HG03175 (cell line): ENCODE measurements around the gene TUBAL3.
"Not testable (repeated sequence)": the region's sequence is repeated elsewhere in the genome, so short reads cannot be mapped to it uniquely, and the experiment has no call there.

ENCODE experiments used
- ATAC-seq: cut with Tn5 transposase; IDR thresholded peaks from one replicate; pipeline ENCODE4 v1.9.1; 2021; ENCODE audit warnings: mild to moderate bottlenecking, moderate library complexity; ENCODE audit not compliant: unreplicated experiment

The TUBAL3 gene

GRCh38 chr10:5424751-5425150 is 20.1 kb upstream of the TUBAL3 start:
- ATAC-seq = no peak

DNA sequence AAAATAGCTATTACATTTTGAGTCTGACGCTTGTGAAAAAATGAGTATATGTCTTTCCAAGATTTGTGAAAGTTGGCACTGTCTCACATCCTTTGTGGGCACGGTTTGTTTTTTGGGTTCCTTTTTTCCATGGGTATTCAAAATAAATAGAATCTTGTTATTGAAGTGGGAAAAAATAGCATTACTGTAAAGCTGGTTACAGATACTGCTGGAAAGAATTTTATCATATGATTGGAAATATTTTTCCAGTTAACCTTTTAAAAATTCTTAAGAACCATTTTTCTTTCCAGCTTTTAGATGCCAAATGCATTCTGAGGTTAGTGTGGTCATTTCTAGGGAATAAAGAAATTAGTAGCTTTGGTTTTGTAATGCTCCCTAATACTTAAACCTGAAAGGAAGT is 19.1 kb upstream of the TUBAL3 start:
- no peak for ATAC-seq

DNA sequence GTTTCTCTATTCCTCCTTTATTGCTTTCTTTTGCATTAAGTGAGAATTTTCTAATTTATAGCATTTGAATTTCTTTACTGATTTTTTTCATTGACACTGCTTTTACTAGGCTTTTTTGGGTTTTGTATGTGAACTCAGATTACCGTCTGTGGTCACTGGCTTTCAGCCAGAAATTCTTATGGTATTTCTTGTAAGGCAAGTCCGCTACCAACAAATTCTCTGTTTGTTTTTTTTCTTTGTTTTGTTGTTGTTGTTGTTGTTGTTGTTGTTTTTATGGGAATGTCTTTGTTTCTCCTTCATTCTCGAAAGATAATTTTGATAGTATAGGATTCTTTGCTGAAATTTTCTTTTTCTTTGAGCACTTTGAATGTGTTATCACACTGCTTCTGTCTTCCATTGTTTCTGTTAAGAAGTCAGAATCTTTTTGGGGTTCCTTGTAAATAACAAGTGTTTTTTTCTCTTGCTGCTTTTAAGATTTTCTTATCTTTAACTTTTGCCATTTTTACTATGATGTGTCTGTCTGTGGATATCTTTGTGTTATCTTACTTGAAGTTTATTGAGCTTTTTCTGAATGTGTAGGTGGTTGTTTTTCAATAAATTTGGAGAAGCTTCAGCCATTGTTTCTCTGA is 15.0 kb upstream of the TUBAL3 start:
- ATAC-seq = no peak

- ATAC-seq = no peak
Measured at GRCh38 chr10:5418584-5418983, 14.0 kb upstream of the TUBAL3 start.

DNA sequence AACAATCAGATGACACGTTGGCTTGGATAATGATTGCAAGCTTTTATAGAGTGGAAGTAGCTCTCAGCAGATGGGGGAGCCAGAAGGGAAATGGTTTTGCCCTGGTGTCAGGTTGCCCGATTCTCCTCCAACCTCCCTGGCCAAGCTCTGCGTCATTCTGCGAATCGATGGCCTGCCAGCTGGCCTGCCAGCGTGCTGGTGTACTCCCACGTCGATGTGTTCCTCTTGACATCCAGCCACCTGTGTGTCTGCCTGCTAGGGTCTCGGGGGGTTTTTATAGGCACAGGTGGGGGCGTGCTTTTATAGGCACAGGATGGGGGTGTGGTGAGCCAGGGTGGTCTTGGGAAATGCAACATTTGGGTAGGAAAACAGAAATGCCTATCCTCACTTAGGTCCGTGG is 12.4 kb upstream of the TUBAL3 start:
- ATAC-seq = no peak

DNA sequence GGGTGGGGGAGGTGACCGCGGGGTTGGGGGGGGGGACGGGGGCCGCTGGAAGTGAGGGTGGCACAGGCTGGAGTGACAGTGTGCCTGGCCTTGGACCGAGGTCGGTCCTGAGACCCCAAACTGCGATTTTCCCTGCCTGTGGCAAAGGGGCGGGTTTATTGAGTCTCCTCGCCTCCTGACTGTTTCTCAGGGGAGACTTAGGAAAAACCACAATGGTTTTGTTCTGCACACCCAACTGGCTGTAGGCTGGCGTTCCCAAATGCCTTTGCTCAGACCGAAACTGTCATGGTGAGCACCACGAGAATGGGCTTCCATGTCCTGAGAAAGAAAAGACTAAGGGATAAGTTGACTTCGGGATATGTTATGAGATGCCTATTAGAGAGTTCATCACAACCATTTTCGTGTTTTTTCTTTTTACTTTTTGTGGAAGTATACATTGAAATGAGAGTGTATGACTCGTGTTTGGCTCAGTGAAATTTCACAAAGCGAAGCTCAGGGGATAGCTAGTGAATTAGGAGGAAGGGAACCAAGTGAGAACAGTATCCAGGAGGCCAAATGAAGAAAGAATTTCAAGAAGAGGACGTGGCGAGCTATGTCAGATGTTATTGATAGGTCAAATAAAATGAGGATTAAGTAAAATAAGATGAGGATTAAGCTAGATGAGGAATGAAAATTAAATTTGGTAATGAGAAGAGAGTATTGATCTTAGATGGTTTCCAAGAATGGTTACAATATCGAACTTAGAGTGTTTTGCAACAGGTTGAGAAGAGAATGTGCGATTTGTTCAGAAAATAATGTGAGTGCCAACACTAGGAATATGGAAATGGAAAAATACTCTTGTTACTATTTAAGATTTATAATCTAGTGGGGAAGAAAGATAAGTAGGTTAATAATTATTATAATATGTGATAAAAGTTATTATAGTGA is 8.6 kb upstream of the TUBAL3 start:
- ATAC-seq = no peak

- ATAC-seq = peak; percentile 95
Measured at GRCh38 chr10:5412277-5412941, 7.8 kb upstream of the TUBAL3 start, which contains the start of gene NET1. TSS of gene NET1 (plus strand) at chr10:5412557. CDS start at chr10:5412693, 136 bp downstream.

- no peak for ATAC-seq
Measured at GRCh38 chr10:5411941-5412276, 7.3 kb upstream of the TUBAL3 start.

DNA sequence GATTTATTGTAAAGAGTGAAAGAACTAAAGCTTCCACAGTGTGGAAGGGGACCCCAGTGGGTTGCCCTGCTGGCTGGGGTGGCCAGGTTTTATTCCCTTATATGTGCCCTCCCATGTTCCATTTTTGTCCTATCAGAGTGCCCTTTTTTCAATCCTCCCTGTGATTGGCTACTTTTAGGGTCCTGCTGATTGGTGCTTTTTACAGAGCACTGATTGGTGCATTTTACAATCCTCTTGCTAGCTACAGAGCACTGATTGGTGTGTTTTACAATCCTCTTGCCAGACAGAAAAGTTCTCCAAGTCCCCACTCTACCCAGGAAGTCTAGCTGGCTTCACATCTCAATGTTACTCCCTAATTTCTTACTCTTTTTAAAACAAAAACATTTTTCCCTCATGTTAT is 6.2 kb upstream of the TUBAL3 start:
- not testable (repeated sequence) for ATAC-seq

- ATAC-seq = no peak
Measured at GRCh38 chr10:5406918-5407317, 2.3 kb upstream of the TUBAL3 start.

- ATAC-seq = no peak
Measured at GRCh38 chr10:5402798-5403197, 1.8 kb downstream of the TUBAL3 start.

GRCh38 chr10:5400468-5401240 is 4.0 kb downstream of the TUBAL3 start:
- no peak for ATAC-seq

- ATAC-seq = no peak
Measured at GRCh38 chr10:5399332-5399731, 5.3 kb downstream of the TUBAL3 start.

DNA sequence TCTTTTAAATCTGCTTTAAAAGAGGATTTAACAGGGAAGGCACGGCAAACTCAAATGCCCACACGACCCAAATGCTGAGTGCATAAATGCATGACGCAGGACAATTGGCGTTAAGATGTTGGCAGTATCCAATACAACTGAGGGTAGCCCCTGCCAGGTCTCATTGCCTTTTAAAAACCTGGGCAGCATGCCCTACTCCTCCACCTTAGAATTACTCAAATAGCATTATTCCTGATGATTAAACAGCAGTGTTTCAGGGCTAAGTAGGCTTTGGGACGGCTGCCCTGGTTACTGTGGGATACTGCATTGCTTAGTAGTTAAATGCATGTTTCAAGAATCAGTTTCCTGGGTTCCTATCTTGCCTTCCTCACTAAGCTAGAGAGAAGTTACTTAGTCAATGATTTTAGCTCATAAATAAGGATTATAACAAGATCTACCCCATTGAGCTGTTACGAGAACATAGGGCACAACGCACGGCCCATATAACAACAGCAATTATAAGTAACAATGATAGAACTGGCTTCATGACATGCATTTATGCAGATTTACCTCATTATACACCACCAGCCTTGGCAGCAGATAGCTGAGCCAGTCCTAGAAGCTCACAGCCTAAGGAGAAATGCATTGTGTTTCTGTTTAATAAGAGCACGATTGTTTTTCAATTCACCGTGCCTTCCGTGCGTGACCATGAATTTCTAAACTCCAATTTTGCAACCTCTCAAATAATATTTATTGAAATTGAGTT is 7.9 kb downstream of the TUBAL3 start:
- no peak for ATAC-seq

DNA sequence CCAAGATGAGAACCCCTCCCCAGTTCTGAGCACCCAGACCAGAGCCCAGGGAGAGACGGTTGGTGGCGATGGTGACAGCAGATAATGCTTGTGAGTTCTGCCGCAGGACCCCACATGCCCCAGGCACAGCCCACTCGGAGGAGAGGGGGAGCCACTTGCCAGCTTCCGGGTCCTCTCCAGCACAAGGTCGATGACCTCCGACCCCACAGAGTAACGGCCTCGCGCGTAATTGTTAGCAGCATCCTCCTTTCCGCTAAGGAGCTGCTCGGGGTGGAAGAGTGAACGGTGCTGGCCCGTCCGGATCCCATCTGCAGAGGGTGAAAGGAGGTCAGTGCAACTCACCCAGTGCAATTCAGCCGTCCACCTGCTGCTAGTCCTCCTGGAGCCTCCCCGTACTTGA is 9.5 kb downstream of the TUBAL3 start:
- no peak for ATAC-seq

GRCh38 chr10:5393529-5393928 is 11.1 kb downstream of the TUBAL3 start:
- ATAC-seq = no peak

DNA sequence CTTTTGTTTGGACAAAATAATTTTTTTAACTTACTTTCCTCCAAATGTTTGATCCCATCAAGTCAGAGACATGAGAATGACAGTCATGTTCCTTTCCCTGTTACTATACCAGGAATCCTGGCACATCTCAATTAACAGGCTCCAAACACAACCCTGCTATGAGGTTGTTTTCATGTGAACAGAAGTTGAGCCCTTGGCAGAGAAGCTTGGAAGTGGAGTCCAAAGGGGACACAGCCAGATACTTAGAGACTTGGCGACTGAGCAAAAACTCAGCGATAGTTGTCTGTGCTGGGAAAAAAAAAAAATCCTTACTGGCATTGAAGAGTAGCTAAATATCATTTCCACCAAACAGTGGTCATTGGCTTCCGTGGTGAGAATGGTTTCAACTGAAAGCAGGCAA is 12.8 kb downstream of the TUBAL3 start:
- no peak for ATAC-seq

- no peak for ATAC-seq
Measured at GRCh38 chr10:5390607-5391205, 13.9 kb downstream of the TUBAL3 start.

DNA sequence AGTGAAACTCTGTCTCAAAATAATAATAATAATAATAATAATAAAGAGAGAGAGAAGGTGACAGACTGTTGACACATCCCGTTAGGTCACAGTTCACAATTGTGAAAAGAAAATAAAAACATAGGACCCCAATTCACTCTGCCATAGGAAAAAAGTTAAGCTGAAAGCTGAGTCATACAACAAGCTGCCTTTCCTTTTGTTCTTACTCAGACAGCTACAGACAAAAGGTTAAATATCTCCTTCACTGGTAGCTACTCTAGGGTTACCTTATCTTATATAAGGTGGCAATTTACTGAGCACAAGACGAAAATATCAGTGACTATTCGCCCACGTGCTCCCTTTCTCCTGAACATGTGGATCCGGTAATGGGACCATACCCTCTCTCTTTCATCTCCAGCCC is 17.5 kb downstream of the TUBAL3 start:
- no peak for ATAC-seq

DNA sequence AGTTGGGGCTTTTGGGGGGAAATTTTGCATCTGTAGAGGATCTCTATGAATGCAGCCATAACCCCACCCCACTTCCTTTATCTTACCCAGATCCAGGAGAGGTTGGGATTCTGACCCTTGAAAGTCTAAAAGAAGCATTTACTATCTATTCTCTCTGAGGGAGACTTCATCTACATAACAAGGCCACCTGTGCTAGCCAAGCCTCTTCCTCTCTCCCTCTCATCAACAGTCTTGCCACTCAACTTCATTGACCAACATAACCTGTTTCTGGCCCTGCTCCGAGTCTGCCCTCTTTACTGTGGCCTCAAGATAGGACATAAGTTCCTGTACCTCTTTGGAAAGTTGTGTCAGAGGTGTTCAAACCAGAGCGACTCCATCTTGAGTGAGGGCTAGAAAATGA is 19.4 kb downstream of the TUBAL3 start:
- no peak for ATAC-seq
